G401.6 (cell line): ENCODE measurements around the gene AGRN.

ENCODE experiments used
- FAIRE-seq: peaks from 2 replicates; lab custom pipeline; 2012; peaks lifted over from hg19 to GRCh38; lab: Jason Lieb, UNC

The AGRN gene

GRCh38 chr1:1039145-1039910, 19.4 kb downstream of the AGRN start:
- no peak for FAIRE-seq

- FAIRE-seq, result no peak
These were observed 20.4 kb downstream of the AGRN start for GRCh38 chr1:1040004-1040991.

GRCh38 chr1:1041092-1041523, 21.2 kb downstream of the AGRN start:
- FAIRE-seq, result no peak

- no peak for FAIRE-seq
These were observed 22.0 kb downstream of the AGRN start for GRCh38 chr1:1041873-1042272.

- FAIRE-seq, result no peak
These were observed 22.9 kb downstream of the AGRN start for GRCh38 chr1:1042835-1043234.

GRCh38 chr1:1043411-1043810, 23.5 kb downstream of the AGRN start:
- FAIRE-seq, result no peak

GRCh38 chr1:1043921-1044320, 24.0 kb downstream of the AGRN start:
- FAIRE-seq, result no peak

- no peak for FAIRE-seq
These were observed 24.6 kb downstream of the AGRN start for GRCh38 chr1:1044455-1045078.

GRCh38 chr1:1045129-1045528, 25.2 kb downstream of the AGRN start:
- no peak for FAIRE-seq

- FAIRE-seq, result no peak
These were observed 26.3 kb downstream of the AGRN start for GRCh38 chr1:1046243-1046642.

GRCh38 chr1:1046767-1047166, 26.8 kb downstream of the AGRN start:
- FAIRE-seq, result no peak

GRCh38 chr1:1047407-1047806, 27.5 kb downstream of the AGRN start:
- no peak for FAIRE-seq

GRCh38 chr1:1047963-1048362, 28.0 kb downstream of the AGRN start:
- no peak for FAIRE-seq

GRCh38 chr1:1048765-1049164, 28.8 kb downstream of the AGRN start:
- FAIRE-seq, result no peak

- no peak for FAIRE-seq
These were observed 29.6 kb downstream of the AGRN start for GRCh38 chr1:1049318-1050165.

GRCh38 chr1:1050577-1051052, 30.7 kb downstream of the AGRN start:
- FAIRE-seq, result no peak

- FAIRE-seq, result no peak
These were observed 31.3 kb downstream of the AGRN start for GRCh38 chr1:1051127-1051810.

- no peak for FAIRE-seq
These were observed 32.3 kb downstream of the AGRN start for GRCh38 chr1:1052003-1052840.

- no peak for FAIRE-seq
These were observed 33.1 kb downstream of the AGRN start for GRCh38 chr1:1053022-1053421.

- FAIRE-seq, result no peak
These were observed 33.8 kb downstream of the AGRN start for GRCh38 chr1:1053682-1054081.
